GM19193 (cell line): ENCODE measurements around the gene GNPDA1.

Experiments
- POLR2A ChIP-seq: IDR thresholded peaks from 4 replicates; pipeline ENCODE4 v1.6.1; 2011; ENCODE audit not compliant: insufficient read depth, insufficient read length; ENCODE audit errors: extremely low read depth

The GNPDA1 gene

GRCh38 chr5:142006363-142007236 is 6.2 kb downstream of the GNPDA1 start:
- no peak for TF ChIP-seq POLR2A

DNA sequence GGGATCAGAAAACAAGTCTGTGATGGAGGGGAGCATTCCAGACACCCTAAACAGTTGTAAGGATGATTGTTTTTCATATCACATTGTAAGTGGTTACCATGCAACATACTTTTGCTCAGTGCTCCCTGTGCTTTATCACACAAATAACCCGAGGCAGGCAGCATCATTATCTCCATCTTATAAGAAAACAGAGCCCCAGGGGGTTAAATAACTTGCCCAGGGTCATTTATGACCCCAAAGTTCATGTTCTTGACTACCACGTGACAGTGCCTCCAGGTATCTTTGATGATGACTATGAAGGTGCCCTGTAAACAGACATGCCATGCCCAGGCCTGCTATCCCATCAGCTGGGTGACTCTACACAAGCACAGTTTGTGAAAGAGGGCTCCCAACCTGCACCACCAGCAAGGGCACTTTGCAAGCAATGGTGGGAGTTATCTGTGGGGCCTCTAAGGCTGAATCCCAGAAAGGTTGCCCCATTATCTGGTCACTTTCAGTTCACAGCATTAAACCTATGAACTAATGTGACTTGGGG is 9.5 kb downstream of the GNPDA1 start:
- TF ChIP-seq POLR2A, result no peak

DNA sequence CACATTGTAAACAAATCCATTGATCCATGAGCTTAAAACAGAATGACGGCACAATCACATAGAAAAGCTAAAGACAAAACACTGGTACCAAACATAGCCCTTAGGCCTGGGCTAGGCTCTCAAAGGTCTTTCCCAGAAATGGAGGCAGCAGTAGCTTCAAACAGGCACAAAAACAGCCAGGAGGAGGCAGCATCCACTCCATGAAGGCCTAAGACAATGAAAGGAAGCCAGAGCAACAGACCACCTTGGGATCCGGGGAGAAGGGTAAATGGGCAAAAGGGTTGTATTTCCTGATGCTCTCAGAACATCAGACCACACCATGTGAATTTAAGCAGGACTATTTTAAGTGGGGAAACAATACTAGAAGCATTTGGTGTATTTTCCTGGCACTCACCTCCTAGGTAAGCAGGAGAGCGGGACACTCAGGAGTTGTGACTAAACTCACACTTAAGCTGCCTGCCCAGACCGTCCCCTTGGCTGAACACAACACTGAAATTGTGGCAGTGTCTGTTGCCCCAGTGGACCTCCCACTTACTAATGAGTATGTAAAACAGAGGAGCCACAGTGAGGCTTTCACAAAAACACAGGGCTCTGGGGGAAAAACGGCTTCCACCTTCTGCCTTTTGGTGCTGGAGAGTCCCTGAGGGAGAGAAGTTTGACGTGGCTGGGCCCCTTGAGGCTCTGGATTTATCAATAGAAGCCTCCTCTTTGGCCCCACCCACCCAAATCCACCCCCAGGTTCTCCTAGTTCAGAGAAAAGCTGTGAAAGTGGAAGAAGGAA is 11.9 kb downstream of the GNPDA1 start:
- no peak for TF ChIP-seq POLR2A

DNA sequence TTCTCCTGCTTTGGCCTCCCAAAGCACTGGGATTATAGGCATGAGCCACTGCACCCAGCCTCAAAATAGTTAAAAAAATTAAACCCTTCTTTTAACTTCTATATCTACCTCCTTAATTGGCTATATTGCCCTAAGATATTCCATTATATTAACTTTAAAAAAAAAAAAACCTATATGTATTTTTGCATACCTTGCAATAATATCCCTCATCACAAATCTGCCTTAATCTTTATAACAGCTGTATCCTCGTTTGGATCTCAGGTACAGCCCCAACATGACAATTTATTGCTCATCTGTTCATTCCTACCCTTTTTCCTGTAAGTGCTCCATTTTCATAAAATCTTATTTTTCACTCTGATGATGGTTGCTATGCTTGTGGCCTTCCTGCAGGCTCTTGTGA is 12.7 kb downstream of the GNPDA1 start:
- no peak for TF ChIP-seq POLR2A

- TF ChIP-seq POLR2A, result no peak
These were observed 15.4 kb downstream of the GNPDA1 start for GRCh38 chr5:141997358-141997960.

DNA sequence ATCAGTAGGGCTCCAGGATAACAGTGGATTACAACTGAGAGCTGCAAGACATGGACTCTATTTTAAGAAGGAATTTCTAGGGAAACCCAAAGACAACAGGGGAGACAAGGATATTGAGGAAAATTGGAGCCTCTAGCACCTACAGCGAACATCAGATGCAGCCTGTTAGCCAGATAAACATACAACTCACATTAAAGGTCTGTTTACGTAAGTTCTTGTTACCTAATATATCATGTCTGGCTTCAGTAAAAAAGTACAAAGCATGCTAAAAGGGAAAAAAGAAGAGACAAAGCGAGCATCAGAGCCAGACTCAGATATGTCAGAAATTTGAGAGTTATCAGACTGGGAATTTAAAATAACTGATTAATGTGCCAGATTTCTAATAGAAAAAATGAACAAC is 17.2 kb downstream of the GNPDA1 start:
- no peak for TF ChIP-seq POLR2A

- no peak for TF ChIP-seq POLR2A
These were observed 18.2 kb downstream of the GNPDA1 start for GRCh38 chr5:141994511-141995136.

- no peak for TF ChIP-seq POLR2A
These were observed 20.4 kb downstream of the GNPDA1 start for GRCh38 chr5:141992349-141992963.

DNA sequence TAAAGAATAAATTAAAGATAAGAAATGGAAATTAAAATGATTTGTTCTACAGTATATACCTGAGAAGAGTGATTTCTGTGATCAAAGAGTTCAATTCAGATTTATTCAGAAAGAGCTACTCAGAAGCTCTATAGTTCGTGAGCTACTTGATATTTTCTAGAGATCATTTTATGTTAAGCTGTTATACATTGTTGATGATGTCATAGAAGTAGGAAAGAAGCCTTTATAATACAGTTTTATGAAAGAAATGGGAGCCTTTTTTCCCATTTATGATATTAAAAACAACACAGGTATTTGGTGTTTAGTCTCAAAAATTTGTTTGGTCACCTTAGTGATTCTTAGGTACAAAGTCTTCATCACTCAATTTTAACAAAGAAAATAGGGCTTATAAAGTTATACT is 23.1 kb downstream of the GNPDA1 start:
- no peak for TF ChIP-seq POLR2A

- no peak for TF ChIP-seq POLR2A
These were observed 26.8 kb downstream of the GNPDA1 start for GRCh38 chr5:141986072-141986471.

DNA sequence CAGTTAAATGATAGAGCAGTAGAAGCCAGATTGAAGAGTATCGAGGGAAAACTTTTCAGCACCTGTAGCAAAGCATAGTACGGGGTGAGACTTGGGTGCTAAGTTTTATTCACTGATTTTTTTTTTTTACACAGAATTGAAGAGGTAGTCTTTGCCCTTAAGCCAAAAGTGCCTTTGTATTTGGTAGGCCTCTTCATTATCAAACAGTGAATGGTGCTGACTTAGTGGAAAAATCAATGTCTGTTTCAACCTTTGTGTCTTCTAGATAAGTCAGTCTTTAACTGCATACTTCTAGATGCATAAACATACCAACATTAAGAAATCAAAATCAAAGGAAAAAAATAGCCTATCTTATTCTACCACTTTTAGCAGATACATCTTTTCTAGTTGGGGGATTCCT is 30.2 kb downstream of the GNPDA1 start:
- TF ChIP-seq POLR2A, result no peak

- TF ChIP-seq POLR2A, result no peak
These were observed 34.4 kb downstream of the GNPDA1 start for GRCh38 chr5:141978389-141978788.

- no peak for TF ChIP-seq POLR2A
These were observed 36.7 kb downstream of the GNPDA1 start for GRCh38 chr5:141976176-141976575.

DNA sequence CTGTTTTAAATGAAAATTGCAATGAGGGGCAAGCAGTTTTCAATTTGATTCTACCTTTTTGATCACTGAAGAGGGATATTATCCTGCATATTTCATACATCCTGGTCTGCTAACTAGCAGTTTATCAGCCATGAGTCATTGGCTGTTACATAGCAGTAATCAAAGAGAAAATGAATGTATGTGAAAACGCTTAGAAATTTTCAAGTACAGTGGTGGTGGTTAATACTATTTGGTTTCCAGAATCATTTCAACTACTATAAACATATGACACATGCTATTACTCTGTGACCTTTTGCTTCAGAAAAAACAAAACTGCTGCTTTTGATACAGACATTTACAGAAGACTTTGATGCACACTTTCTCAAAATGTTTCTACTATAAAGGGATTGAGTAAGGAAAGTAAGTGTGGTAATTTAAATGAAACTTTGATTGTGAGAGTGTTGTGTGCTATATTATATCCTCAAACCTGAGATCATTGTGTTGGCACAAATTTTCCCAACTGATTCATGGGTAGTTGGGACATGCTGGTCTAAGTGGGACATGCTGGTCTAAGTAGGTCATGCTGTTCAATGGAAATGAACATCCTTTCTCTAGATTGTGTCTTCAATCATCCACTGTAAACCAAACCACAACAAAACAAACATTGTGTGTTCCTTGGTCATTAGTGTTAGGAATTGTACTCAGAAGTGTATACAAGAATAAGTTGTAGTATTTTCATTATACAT is 38.8 kb downstream of the GNPDA1 start:
- TF ChIP-seq POLR2A, result no peak
